GM12878 (cell line): ENCODE data around the gene TSPAN15. TPM values are rescaled to one million over a fixed set of nuclear protein-coding genes. Genes with fewer than 3 reads are reported as not detected.

Source experiments
- ATAC-seq: fragments of 200-7000 bp; cut with Tn5 transposase; 3 replicates; pipeline ENCODE4 v1.9.1; 2020; ENCODE audit warnings: mild to moderate bottlenecking, moderate library complexity
- BruUV-seq: library from RNA; stranded (reverse); fragments of 400-500 nt; replicated peaks from 2 replicates; lab custom pipeline; 2021; lab: Mats Ljungman, UMichigan
- CTCF ChIA-PET: fragments of 300-600 bp; sonication (Branson Sonifier 250); formaldehyde crosslinking; extraction: SDS; loops from one replicate; lab custom pipeline; 2021; ENCODE audit warnings: inconsistent platforms; lab: Yijun Ruan, JAX
- POLR2A ChIA-PET: fragments of 350-600 bp; formaldehyde crosslinking; extraction: SDS; loops from one replicate; lab custom pipeline; 2021; ENCODE audit warnings: inconsistent platforms; lab: Charles Lee
- RAD21 ChIA-PET: fragments of 300-600 bp; sonication (Branson Sonifier 250); formaldehyde crosslinking; loops from one replicate; lab custom pipeline; 2023; ENCODE audit warnings: antibody characterized with exemption; ENCODE audit not compliant: unreplicated experiment; lab: Charles Lee
- SMC1A ChIA-PET: fragments of 300-600 bp; sonication (Branson Sonifier 250); formaldehyde crosslinking; loops from one replicate; lab custom pipeline; 2023; ENCODE audit not compliant: unreplicated experiment, uncharacterized antibody; lab: Charles Lee
- DNase-seq: peaks from one replicate; pipeline ENCODE4 v3.0.0-alpha.2; 2011; ENCODE audit warnings: low read depth, low spot score
- FAIRE-seq: peaks from 3 replicates; lab custom pipeline; 2011; peaks lifted over from hg19 to GRCh38; lab: Jason Lieb, UNC
- H2AFZ ChIP-seq: 2 replicates; pipeline ENCODE4 v1.6.0; 2011; ENCODE audit warnings: low read depth, low read length, control low read depth; ENCODE audit not compliant: control insufficient read depth
- H3K27ac ChIP-seq: 2 replicates; pipeline ENCODE4 v1.5.1; 2011; ENCODE audit warnings: control low read depth; ENCODE audit not compliant: control insufficient read depth, insufficient read depth
- H3K27me3 ChIP-seq, 2 experiments: replicated peaks in 1 of 2; 2 replicates each; pipeline versions ENCODE4 v1.6.0 to v1.6.1; 2011; ENCODE audit warnings: low read length in 1 of 2; ENCODE audit not compliant: control insufficient read depth in 2 of 2, insufficient read depth in 2 of 2
- H3K36me3 ChIP-seq, 2 experiments: 2 replicates each; pipeline ENCODE4 v1.5.1; 2011; ENCODE audit warnings: low read length in 1 of 2; ENCODE audit not compliant: control insufficient read depth in 2 of 2, insufficient read depth in 2 of 2
- H3K4me1 ChIP-seq: 2 replicates; pipeline ENCODE4 v1.6.1; 2011; ENCODE audit warnings: mild to moderate bottlenecking, low read length, moderate library complexity, mixed read lengths; ENCODE audit not compliant: control insufficient read depth, insufficient read depth
- H3K4me2 ChIP-seq: 2 replicates; pipeline ENCODE4 v1.6.0; 2011; ENCODE audit warnings: control low read depth; ENCODE audit not compliant: control insufficient read depth, insufficient read depth
- H3K4me3 ChIP-seq: fragments of 200-600 bp; sonication (generic); 2 replicates; pipeline ENCODE4 v1.5.1; 2016
- H3K79me2 ChIP-seq: 2 replicates; pipeline ENCODE4 v1.6.0; 2011; ENCODE audit warnings: low read length; ENCODE audit not compliant: control insufficient read depth, insufficient read depth
- H3K9ac ChIP-seq: 2 replicates; pipeline ENCODE4 v1.8.0; 2011; ENCODE audit warnings: low read length, control low read depth, mixed read lengths; ENCODE audit not compliant: control insufficient read depth, insufficient read depth
- H3K9me3 ChIP-seq: replicated peaks from 3 replicates; pipeline ENCODE4 v1.5.1; 2011; ENCODE audit warnings: mild to moderate bottlenecking, low read length; ENCODE audit not compliant: control insufficient read depth, insufficient read depth
- H4K20me1 ChIP-seq: 2 replicates; pipeline ENCODE4 v1.6.0; 2011; ENCODE audit not compliant: control insufficient read depth, insufficient read depth
- E2F8 ChIP-seq: fragments of 450-650 bp; IDR thresholded peaks from 2 replicates; pipeline ENCODE4 v1.6.1; 2018; ENCODE audit warnings: mild to moderate bottlenecking, low read depth, moderate library complexity; ENCODE audit not compliant: partially characterized antibody
- EGR1 ChIP-seq, 2 experiments: IDR thresholded peaks; 1 replicate in 1 of 2; 2 replicates in 1 of 2; pipeline ENCODE4 v1.6.1; 2011 to 2012; ENCODE audit warnings: low read depth in 2 of 2, low read length in 2 of 2, borderline replicate concordance in 1 of 2, mild to moderate bottlenecking in 1 of 2, moderate library complexity in 1 of 2
- MAX ChIP-seq: IDR thresholded peaks from 2 replicates; pipeline ENCODE4 v1.6.1; 2012; ENCODE audit warnings: low read depth, low read length, improper control_type of control experiment
- MEF2A ChIP-seq: IDR thresholded peaks from 2 replicates; pipeline ENCODE4 v1.6.1; 2011; ENCODE audit warnings: low read depth, mild to moderate bottlenecking, low read length, moderate library complexity; ENCODE audit not compliant: insufficient read depth
- PRDM15 ChIP-seq: fragments of 450-650 bp; formaldehyde crosslinking; IDR thresholded peaks from 2 replicates; pipeline ENCODE4 v1.4.0; 2020; ENCODE audit warnings: mild to moderate bottlenecking, moderate library complexity
- WGBS: methylation state at CpG from one replicate; pipeline ENCODE4 v1.1.6; 2016; ENCODE audit warnings: low lambda C conversion rate; ENCODE audit not compliant: insufficient replicate concordance, insufficient coverage; ENCODE audit errors: missing lambda C conversion rate; 5-methylcytosine and 5-hydroxymethylcytosine counted together
- in situ Hi-C: fragments of 300-500 bp; cut with MboI; formaldehyde crosslinking; loops from 9 replicates; pipeline ENCODE4 v1.14.3; 2018; ENCODE audit warnings: mixed read lengths
- intact Hi-C: fragments of 100-400 bp; cut with micrococcal nuclease; formaldehyde crosslinking; loops from one replicate; pipeline ENCODE4 v1.14.2; 2022; ENCODE audit not compliant: unreplicated experiment
- polyA plus RNA-seq, 11 experiments: library from polyadenylated mRNA; depleted of rRNA in 4 of 11; unstranded in 6 of 11; stranded (reverse) in 5 of 11; fragments of >200 nt; fragmentation: Nextera tagmentation in 4 of 11; fragmentation: Illumina TruSeq in 1 of 11; extraction: Ambion mirVana in 4 of 11; extraction: Trizol in 1 of 11; gene quantifications; 1 replicate in 1 of 11; 2 replicates in 10 of 11; pipeline versions ENCODE4 v1.2.1 to v1.2.3, GENCODE V29; 2011 to 2016; ENCODE audit warnings: inconsistent platforms in 2 of 11, missing spikeins in 2 of 11, low read depth in 1 of 11
- total RNA-seq, 4 experiments: library from RNA; depleted of rRNA in 3 of 4; stranded (reverse); fragments of >200 nt in 3 of 4; fragmentation: Illumina TruSeq in 1 of 4; extraction: Trizol in 1 of 4; gene quantifications; 2 replicates each; pipeline versions ENCODE4 v1.2.1 to v1.2.3, GENCODE V29; 2013 to 2021

The TSPAN15 gene
- total and polyA plus RNA-seq, 10 of the 15 experiments (the other 5 are each of a cell fraction or from before 2014, with no cell fraction given) = 1.3 to 8.5 (median 2.4) TPM; not detected in 2

GRCh38 chr10:69439350-69439739, 11.9 kb upstream of the TSPAN15 start:
- intact Hi-C loops (no loop called here), in situ Hi-C loops (no loop called here)
- H3K9ac ChIP-seq = no peak overlapping the region
- no peak overlapping the region for H3K4me3 ChIP-seq
- BruUV-seq = no TSS peak
- ATAC-seq = no peak
- TF ChIP-seq E2F8 (no peak), PRDM15 (CRISPR knock-in tag) (no peak), EGR1 (IDR thresholded peaks at IDR 0.05; ENCODE audit: borderline replicate concordance in 1 of 2, low read depth in 2 of 2, low read length in 2 of 2) (no peak), MAX (no peak), MEF2A (no peak)
- no peak overlapping the region for H3K4me2 ChIP-seq
- no peaks in the 10 kb centered on the region for H3K79me2 ChIP-seq
- RAD21 ChIA-PET = no interaction called here
- CTCF ChIA-PET = interaction anchor here (0.8 to 1.5 kb wide), 2 partner anchors 9 to 11 kb away, joined by 3 read pairs; partner anchors contain the start of gene TSPAN15
- no peak for FAIRE-seq
- SMC1A ChIA-PET = no interaction called here
- no peaks in the 10 kb centered on the region; a peak in 2 of 4 replicates for H3K27me3 ChIP-seq
- no peaks in the 10 kb centered on the region; the same call in 2 of the 3 replicates for H3K9me3 ChIP-seq
- no peaks in the 10 kb centered on the region for H3K4me1 ChIP-seq
- H4K20me1 ChIP-seq = no peaks in the 10 kb centered on the region
- no peaks in the 10 kb centered on the region for H3K36me3 ChIP-seq
- POLR2A ChIA-PET = no interaction called here
- WGBS = 31% methylated on average over 5 of the region's 5 CpGs
- no peak overlapping the region for H3K27ac ChIP-seq
- no peak for DNase-seq
- no peak overlapping the region for H2AFZ ChIP-seq
